Ureter (tissue), 1 donor: ENCODE results near the gene DDX39A. TPM values are rescaled to one million over a fixed set of nuclear protein-coding genes. Genes with fewer than 3 reads are reported as not detected.
A peak's percentile ranks its signal among the peaks of the same experiment; 100 is the strongest.
"Not testable (repeated sequence)": the region's sequence is repeated elsewhere in the genome, so short reads cannot be mapped to it uniquely, and the experiment has no call there.

Experiments used
- DNase-seq: peaks from one replicate; pipeline ENCODE4 v3.0.0-alpha.2; 2020; ENCODE audit warnings: low spot score
- total RNA-seq: library from RNA; stranded (reverse); gene quantifications from one replicate; pipeline ENCODE4 v1.2.4, GENCODE V29; 2023
- donor health status: DM: yes; HTN: yes; CAD: no.

DDX39A gene
- total RNA-seq = 55.2 TPM

- peak; percentile 99 for DNase-seq
Measured at GRCh38 chr19:14419106-14419813, at the start of gene DDX39A. DDX39A (minus strand) TSS chr19:14419341; CDS start chr19:14413220, 6,121 bp downstream.

GRCh38 chr19:14467816-14468215, 48.7 kb upstream of the DDX39A start:
- DNase-seq = no peak

- DNase-seq = no peak
Measured at GRCh38 chr19:14467391-14467790, 48.2 kb upstream of the DDX39A start.

- DNase-seq = no peak
Measured at GRCh38 chr19:14463747-14464146, 44.6 kb upstream of the DDX39A start.

- not testable (repeated sequence) for DNase-seq
Measured at GRCh38 chr19:14462401-14462800, 43.3 kb upstream of the DDX39A start.

- DNase-seq = no peak
Measured at GRCh38 chr19:14460935-14461334, 41.8 kb upstream of the DDX39A start.

- no peak for DNase-seq
Measured at GRCh38 chr19:14459703-14460102, 40.6 kb upstream of the DDX39A start.

GRCh38 chr19:14452303-14452702, 33.2 kb upstream of the DDX39A start:
- not testable (repeated sequence) for DNase-seq

- DNase-seq = no peak
Measured at GRCh38 chr19:14450876-14451275, 31.7 kb upstream of the DDX39A start.

GRCh38 chr19:14450168-14450874, 31.2 kb upstream of the DDX39A start:
- DNase-seq = no peak

GRCh38 chr19:14449321-14449720, 30.2 kb upstream of the DDX39A start:
- no peak for DNase-seq

- no peak for DNase-seq
Measured at GRCh38 chr19:14446336-14447036, 27.3 kb upstream of the DDX39A start.

- DNase-seq = no peak
Measured at GRCh38 chr19:14443632-14444216, 24.6 kb upstream of the DDX39A start.

GRCh38 chr19:14442891-14443631, 23.9 kb upstream of the DDX39A start:
- no peak for DNase-seq

GRCh38 chr19:14441041-14441938, 22.1 kb upstream of the DDX39A start:
- DNase-seq = no peak

- DNase-seq = peak; percentile 73
Measured at GRCh38 chr19:14440049-14440448, 20.9 kb upstream of the DDX39A start.

GRCh38 chr19:14439014-14439413, 19.9 kb upstream of the DDX39A start:
- DNase-seq = no peak

GRCh38 chr19:14437578-14438140, 18.5 kb upstream of the DDX39A start:
- DNase-seq = no peak

- no peak for DNase-seq
Measured at GRCh38 chr19:14435320-14436050, 16.3 kb upstream of the DDX39A start.
